Superior temporal gyrus (tissue), 1 donor: ENCODE results near the gene TREH.
A peak's percentile ranks its signal among the peaks of the same experiment; 100 is the strongest.
"Not testable (repeated sequence)": the region's sequence is repeated elsewhere in the genome, so short reads cannot be mapped to it uniquely, and the experiment has no call there.

ENCODE experiments used
- DNase-seq: peaks from one replicate; pipeline ENCODE4 v3.0.0-alpha.2; 2016; ENCODE audit errors: extremely low spot score

Gene TREH

DNA sequence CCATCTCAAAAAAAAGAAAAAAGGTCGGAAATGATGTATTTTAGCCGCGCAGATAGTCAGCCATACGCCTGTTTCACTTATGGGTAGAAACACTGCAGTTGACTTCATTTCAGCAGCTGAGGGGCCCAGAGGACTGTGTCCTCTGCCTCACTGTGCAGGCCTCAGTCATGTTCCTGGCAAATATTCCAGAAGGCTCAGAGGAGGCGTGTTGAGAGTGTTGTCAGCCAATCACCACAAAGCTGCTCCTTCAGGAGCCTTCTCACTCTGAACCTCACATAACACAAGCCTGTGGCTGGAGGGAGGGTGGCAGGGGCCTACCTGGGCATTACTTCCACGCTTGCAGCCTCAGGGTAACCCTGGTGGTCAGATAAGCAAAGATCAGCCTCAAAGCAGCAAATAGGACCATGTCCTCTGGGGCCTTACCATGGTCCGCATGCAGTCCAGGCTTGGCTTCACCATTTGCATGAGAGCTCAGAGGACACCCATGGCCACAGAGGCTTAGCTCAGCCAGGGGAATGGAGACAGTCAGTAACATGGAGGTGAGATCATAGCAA lies 17.3 kb upstream of the TREH start:
- no peak for DNase-seq

DNA sequence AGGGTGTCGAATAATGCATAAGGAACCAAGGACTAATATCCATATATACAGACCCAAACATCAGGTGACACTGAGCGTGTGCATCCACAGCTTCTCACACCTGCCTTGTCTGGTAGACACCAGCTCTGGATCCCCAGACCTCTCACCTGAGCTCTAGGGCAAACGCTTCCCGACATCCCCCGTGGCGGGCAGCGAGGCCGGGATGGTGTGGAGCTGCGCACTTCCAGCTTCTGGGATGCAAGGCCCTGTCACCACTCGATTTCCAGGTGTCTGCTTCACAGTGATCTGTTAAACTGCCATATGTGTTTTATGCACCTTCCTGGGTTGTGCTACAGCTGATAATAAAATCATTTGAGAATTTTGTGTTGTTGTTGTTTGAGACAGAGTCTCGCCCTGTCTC lies 15.3 kb upstream of the TREH start:
- DNase-seq: no peak

DNA sequence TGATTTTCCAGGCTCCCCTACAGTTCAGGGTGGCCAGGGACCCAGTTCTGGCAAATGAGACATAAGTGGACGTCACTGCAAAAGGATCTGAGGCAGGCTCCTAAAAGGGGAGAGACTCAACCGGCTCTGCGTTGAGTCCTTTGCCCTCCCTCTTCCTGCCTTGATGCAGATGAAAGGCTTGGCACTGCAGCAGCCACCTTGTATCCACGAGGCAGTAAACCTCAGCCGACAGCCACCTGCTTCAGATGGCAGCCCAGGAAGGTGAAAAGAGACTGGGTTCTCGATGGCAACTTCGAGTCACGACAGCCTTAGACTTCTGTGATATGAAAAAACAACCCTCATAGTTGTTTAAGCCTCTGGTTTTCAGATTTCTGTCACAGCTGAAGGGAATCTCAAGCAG lies 14.7 kb upstream of the TREH start:
- DNase-seq: no peak

DNA sequence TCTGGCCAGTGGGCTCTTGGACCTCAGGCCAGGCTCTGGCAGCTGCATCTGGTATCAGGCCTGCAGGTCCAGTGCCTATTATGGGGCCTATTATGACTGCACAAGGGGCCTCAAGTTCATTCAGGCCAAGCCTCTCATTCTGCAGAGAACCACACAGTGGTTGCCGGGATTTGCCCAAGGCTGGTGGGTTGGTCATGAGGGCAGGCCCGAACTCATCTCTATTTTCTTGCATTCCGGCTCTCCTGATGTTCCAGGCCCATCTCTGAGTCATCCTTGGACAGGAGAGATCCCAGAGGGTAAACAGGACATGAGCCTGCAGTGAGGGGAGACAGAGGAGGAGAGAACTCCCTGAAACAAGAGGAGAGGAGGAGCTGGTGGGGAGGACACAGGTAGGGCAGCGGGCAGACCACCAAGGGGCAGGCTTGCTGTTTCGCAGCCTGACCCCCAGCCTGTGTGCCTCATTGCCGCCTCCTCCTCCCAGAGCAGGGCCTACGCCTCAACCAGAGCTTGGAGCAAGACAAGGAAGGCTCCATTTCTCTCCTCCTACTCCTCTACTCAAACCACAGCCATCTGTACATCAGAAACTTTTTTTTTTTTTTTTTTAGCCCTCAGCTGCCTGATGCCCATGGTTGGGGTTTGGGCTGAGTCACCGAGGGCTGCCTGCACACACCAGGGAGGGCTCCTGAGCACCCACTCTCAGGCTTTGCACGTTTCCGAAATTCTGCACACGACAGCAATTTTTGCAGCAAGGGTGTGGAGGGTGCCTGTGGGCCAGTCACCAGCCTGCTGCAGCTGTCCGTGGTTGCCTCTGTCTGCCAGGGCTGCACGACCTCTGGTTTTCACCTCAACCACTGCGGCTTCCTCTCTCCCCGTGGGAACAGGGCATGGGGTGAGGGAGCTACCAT lies 12.7 kb upstream of the TREH start:
- no peak for DNase-seq

DNA sequence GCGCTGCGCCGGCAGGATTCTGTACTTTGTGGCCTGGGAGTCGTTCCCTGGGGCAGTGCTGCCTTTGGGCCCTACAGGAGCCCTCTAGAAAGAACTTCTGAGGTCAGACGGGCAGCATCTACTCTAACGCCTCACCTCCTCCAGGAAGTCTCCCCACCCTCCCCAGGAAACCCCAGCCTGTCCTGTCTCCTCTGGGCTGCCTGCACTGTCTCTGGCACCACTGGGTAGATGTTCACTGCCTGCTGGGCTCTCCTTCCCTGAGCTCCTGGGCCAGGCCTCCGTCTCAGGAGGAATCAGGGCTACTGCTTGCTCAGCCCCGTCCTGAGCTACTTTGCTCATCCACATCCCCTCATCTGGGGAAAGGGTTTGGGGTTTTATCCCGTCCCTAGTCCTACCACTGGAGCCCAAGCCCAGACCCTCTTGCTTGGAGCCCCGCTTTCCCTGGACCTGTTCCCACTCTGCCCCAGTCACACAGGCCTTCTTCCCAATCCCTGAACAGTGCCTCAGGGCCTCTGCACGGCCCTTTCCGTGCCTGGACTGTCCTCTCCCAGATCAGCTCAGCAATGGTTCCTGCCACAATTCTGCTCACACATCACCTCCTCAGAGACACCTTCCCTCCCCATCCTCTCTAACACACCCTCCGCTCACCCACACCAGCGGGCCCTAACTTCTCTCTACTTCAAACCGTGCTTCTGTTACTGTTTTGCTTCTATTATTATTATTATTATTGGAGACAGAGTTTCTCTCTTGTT lies 11.3 kb upstream of the TREH start:
- DNase-seq: no peak

DNA sequence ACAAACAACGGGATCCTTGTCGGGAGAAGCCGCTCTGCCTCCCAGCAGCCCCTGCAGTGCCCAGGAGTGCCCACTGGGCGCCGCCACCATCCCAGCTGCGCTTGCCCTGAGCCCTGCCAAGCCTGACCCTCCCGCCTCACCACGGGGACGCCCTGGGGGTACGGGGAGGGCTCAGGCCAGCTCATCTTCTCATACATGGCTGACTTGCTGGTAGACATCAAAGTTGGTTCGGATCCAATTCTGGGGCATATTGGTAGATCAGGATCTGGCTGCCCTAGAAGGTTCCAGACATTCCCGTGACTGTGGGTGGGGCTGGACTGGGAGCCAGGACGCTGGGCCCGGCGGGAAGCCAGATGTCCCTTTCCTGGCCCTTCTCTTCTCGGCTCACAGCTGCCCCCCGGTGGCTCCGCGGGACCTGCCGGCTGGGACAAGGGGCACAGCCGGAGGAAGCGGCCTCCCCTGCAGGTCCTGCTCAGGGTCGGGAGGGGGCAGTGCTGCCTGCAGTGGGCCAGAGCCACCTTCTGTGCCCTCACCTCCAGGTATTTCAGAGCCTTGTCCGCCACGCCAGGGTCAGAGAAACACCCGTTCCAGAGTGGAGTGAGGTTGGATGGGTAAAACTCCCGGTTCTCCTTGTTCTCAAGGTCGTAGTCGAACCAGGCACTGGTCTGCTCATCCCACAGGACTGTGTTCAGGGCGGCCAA lies 10.6 kb upstream of the TREH start:
- DNase-seq: peak; percentile 89

DNA sequence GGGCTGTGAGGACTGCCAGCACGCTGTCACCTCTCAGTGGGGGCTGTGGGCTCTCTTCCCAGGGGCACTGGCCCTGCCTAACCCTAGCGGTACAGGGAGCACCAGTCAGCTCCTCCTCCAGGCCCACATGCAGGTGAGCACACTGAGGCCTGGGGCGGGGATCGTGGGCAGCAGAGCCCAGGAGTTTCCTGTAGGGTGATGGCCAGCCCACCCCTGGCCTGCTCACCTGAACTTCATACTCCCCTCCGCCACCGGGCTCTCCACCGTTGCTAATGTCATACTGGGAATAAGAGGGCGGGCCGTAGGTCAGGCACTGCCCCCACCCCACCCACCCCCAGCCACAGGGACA lies 10.0 kb upstream of the TREH start:
- DNase-seq: no peak

DNA sequence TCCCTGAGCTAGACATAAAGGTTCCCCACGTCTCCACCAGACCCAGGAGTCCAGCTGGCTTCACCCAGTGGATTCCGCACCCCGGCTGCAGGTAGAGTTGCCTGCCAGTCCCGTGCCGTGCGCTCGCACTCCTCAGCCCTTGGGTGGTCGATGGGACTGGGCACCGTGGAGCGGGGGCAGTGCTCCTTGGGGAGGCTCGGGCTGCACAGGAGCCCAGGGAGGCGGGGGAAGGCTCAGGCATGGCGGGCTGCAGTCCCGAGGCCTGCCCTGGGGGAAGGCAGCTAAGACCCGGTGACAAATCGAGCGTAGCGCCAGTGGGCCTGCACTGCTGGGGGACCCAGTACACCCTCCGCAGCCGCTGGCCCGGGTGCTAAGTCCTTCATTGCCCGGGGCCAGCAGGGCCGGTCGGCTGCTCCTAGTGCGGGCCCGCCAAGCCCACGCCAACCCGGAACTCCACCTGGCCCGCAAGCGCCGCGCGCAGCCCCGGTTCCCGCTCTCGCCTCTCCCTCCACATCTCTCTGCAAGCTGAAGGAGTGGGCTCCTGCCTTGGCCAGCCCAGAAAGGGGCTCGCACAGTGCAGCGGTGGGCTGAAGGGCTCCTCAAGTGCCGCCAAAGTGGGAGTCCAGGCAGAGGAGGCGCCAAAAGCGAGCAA lies 9.5 kb upstream of the TREH start:
- DNase-seq: no peak

DNA sequence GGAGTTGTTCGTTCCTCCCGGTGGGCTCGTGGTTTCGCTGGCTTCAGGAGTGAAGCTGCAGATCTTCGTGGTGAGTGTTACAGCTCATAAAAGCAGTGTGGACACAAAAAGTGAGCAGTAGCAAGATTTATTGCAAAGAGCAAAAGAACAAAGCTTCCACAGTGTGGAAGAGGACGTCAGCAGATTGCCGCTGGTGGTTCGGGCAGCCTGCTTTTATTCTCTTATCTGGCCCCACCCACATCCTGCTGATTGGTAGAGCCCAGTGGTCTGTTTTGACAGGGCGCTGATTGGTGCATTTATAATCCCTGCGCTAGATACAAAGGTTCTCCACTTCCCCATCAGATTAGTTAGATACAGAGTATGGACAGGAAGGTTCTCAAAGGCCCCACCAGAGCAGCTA lies 8.9 kb upstream of the TREH start:
- DNase-seq: not testable (repeated sequence)

DNA sequence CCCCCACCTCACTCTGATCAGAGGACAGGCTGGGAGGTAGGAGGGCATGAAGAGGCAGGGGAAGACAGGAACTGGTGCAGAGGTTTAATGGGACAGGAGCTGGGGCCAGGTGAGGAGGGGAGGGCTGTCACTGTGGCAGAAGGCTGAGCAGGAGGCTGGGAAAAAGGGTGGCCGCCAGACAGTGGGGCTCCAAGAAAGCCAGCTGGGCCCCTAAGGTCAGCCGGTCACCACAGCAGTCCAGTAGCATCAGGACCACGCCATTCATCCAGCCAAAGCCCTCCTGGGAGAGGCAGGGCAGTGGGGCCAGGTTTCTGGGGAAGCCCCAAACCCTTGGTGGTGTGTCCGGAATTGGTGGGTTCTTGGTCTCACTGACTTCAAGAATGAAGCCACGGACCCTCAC lies 8.5 kb upstream of the TREH start:
- no peak for DNase-seq

DNA sequence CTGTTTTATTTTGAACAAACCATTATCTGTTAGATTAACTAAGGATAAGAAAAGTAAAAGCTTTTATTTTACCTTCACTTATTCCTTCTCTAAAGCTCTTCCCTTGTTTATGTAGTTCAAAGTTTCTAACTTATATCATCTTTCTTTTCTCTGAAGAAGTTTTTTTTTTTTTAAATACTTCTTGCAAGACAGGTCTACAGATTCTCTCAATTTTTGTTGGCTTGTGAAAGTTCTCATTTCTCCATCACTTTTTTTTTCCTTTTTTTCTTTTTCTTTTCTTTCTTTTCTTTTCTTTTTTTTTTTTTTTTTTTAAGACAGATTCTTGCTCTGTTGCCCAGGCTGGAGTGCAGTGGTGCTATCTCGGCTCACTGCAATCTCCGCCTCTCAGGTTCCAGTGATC lies 4.7 kb upstream of the TREH start:
- DNase-seq: no peak

DNA sequence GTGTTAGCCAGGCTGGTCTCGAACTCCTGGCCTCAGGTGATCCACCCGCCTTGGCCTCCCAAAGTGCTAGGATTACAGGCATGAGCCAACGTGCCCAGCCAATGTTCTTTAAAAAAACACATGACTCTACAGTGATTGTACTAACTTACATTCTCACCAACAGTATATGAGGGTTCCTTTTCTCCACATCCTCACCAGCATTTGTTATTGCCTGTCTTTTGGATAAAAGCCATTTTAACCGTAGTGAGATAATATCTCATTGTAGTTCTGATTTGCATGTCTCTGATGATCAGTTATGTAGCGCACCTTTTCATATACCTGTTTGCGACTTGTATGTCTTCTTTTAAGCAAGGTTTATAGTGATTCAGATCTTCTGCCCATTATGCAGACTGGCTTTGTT lies 3.5 kb upstream of the TREH start:
- DNase-seq: not testable (repeated sequence)

DNA sequence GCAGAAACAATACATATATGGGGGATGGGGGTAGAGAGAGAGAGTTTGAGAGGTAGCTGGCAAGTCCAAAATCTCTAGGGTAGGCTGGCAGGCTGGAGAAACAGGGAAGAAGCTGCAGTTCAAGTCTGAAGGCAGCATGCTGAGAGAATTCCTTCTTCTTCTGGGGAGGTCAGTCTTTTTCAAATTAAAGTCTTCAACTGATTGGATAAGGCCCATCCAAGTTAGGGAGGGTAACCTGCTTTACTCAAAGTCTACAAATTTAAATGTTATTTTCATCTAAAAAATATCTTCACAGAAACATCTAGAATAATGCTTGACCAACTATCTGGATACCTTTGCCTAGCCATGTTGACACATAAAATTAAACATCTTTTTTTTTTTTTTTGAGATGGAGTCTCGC lies 2.9 kb upstream of the TREH start:
- no peak for DNase-seq

DNA sequence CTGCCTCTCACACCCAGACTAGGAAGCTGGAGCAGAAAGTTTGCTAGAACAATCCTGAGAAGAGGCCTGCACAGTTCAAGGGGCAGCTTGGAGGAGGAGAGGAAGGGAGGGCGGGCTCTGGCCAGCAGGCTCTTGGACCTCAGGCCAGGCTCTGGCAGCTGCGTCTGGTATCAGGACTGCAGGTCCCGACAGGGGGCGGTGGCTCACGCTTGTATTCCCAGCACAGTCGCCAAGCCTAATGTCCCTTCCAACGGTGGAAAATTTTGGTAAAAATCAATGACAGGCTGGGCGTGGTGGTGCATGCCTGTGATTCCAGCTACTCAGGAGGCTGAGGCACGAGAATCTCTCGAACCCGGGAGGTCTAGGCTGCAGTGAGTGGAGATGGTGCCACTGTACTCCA lies 542 bp downstream of the TREH start:
- DNase-seq: not testable (repeated sequence)

DNA sequence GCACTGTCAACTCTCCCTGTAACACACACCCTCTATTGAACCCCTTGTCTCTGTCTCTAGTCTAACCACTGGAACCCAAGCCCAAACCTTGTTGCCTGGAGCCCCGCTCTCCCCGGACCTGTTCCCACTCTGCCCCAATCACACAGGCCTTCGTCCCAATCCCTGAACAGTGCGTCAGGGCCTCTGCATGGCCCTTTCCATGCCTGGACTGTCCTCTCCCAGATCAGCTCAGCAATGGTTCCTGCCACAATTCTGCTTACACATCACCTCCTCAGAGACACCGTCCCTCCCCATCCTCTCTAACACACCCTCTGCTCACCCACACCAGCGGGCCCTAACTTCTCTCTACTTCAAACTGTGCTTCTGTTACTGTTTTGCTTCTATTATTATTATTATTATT lies 1.5 kb downstream of the TREH start:
- no peak for DNase-seq

DNA sequence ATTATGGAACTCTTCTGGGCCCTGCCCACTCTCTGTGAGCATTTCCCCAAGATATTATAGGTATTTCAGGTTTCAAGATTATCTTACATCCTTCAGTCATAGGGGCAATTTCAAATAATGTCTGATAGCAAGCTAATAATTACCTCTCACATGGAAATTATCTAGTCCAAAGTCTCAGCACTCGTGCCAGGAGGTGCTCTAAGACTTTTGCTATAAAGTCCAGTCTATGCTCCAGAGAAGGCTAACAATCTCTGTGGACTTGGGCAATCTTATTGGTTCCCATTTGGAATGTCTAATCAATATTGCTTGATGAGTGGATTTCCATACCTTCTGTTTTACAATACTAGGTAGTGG lies 5.4 kb downstream of the TREH start:
- DNase-seq: no peak

DNA sequence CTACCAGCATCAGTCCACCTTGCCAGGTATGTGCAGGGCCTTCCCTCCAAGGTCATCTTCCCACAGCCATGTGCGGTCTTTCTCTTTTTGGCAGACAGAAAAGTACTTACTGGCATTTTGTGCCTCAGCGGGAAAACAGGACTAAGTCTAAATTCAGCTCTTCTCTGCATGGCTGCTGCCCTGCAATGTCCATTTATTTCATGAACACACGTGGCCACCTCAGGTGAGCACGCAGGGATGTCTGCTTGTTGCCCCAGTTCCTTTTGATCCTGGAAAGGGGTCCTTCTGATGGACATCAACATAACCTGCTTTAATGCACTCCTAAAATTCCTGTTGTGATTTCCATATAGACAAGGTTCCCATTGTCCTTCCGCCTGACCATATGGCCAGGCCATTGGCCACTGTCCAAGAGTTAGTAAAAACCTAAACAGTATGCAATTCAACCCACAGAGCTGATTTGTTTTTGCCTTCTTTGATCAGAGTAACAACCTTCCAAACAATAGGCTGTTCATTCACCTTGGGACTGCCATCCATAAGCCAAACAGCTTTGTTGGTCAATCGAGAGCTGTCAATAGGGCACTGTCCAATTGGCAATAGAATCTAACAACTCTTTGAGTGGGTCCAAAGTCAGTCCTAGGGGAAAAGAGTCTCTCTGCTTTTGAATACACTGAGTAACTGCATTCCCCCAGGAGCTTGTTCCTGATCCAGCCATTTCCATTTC lies 5.9 kb downstream of the TREH start:
- peak; percentile 46 for DNase-seq

DNA sequence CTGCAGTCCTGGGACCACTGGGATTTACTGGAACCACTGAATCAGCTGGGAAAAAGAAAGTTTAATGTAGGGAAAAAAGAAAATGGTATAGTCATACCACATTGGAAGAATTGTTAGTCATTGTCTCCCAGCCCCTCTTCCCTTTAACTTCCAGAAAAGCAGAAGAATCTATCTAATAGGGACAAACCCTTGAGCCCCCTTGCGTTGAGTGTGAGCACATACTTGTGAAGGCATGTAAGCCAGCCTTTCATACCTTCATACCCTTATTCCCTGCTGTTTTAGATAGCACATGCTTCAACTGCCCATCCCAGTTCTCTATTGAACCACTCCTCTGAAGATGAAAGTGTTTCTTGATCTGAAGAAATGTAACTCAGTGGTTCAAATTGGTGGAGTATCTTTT lies 6.6 kb downstream of the TREH start:
- DNase-seq: no peak

DNA sequence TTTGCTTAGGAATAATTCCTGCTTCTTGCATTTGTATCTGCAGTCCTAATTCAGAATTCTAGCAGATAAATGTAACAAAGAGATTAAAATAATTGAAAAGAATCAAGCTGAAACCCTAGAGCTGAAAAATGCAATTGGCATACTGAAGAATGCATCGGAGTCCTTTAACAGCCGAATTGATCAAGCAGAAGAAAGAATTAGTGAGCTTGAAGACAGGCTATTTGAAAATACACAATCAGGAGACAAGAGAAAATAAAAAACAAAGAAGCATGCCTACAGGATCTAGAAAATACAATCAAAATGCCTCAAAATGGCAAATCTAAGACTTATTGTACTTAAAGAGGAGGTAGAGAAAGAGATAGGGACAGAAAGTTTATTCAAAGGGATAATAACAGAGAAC lies 8.2 kb downstream of the TREH start:
- no peak for DNase-seq

DNA sequence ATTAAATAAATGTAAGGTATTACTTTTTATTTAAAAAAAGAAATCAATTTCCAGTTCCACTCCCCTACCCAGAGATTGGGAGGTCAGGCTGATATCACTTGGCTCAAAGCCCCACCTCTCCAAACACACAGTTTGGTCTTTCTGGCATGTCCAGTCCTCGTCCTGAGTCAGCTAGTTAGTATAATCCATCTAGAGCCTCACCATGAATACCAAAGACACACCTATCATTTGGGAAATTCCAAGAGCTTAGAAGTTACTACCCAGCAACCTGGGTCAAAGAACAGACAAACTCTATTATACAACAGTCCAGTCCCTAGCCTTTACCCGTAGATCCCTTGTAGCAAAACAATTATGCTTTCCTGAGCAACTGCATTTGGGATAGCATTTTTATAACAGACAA lies 9.4 kb downstream of the TREH start:
- DNase-seq: no peak

DNA sequence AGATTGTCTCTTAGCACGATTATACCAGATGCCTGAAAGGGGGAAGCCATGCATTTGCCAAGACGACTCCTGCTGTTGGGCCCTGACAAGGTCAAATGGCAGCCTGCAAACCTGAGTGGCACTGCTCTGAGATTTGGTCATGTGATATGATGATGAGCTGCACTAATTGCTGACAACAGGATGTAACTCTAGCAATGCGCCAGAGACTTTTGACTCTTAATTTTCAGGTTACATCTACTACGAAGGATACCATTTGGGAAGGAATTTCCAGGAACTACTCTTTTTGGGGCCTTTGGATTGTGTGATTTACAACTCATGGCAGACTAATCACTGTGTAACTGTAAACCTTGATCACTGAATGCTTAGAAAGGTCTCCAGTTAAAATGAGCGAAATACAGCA lies 13.1 kb downstream of the TREH start:
- no peak for DNase-seq
